Measurements from ENCODE around the gene ADAMTSL3.
"Not testable (repeated sequence)": the region's sequence is repeated elsewhere in the genome, so short reads cannot be mapped to it uniquely, and the experiment has no call there.

ADAMTSL3 gene

DNA sequence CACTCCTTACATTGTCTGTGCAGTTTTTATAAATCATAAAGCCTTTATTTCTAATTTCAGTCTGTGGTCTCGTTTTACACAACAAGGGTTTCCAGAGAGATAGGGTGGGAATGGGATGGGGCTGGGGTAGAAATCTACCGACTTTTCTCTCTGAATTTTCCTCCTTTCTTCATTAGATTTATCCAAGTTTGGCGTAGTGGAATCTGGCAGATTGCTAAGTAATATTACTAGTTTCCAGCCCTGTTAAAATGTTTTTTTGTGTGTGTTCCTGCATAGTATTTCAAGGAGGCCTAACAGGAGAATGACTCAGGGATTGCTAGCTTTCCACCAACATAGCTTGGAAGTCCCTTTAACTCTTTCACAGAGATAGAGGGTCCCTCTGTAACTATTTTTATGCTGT lies 396.2 kb downstream of the ADAMTSL3 start:
- no peak for FAIRE-seq

GRCh38 chr15:84051146-84051545 lies 397.2 kb downstream of the ADAMTSL3 start:
- FAIRE-seq, result not testable (repeated sequence)

DNA sequence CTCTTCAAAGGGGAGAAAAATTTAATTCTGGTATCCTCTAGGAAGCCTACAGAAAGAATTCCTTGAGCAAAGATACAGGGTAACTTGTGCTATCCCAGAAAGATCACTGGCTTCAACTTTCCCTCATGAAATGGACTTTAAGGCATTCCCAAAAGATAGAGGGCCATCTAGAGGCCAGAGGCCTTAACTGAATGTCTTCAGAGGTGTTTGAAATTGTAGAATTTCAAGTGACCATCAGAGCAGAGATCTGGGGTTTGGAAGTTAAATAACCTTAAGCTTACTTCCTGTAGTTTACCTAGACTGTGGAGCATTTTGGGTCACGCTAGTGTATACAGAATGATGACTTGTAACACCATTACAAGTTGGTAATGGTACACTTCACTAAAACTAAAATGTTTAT lies 400.6 kb downstream of the ADAMTSL3 start:
- FAIRE-seq, result peak; percentile 95

DNA sequence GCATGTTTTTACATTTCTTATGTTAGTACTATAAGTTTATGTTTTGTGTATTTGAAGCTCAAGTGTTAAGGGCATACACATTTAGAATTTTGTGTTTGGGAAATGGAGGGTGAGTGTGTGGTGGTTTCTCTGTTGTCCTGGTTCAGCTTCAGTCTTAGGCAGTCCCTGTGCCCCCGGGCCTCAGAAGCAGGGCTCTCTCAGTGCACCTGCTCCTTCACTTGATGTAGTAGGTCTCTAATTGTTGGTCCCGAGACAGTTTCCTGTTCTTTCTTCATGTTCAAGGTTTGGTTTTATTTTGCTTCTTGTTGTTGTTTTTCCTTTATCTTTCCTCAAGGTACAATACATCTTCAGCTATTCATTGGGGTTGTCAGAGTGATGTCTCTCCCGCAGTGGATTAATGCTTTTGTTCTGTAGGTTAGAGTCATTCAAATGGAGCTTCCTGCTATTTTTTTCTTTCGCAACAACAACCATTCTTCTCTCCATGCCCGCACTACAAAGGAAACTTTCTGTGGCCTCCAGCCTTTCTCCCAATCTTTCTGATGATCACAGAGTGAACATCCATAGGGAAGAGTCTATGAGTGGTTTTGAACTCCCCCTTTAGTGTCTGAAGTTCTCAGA lies 403.9 kb downstream of the ADAMTSL3 start:
- no peak for FAIRE-seq

GRCh38 chr15:84063674-84064073 lies 409.8 kb downstream of the ADAMTSL3 start:
- not testable (repeated sequence) for FAIRE-seq

GRCh38 chr15:84068674-84069073 lies 414.8 kb downstream of the ADAMTSL3 start:
- FAIRE-seq, result not testable (repeated sequence)

DNA sequence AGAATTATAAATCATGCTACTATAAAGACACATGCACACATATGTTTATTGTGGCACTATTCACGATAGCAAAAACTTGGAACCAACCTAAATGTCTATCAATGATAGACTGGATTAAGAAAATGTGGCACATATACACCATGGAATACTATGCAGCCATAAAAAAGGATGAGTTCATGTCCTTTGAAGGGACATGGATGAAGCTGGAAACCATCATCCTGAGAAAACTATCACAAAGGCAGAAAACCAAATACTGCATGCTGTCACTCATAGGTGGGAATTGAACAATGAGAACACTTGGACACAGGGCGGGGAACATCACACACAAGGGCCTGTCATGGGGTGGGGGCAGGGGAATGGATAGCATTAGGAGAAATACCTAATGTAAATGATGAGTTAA lies 424.1 kb downstream of the ADAMTSL3 start:
- not testable (repeated sequence) for FAIRE-seq

- FAIRE-seq, result not testable (repeated sequence)
These were observed 425.5 kb downstream of the ADAMTSL3 start for GRCh38 chr15:84079325-84079884.

DNA sequence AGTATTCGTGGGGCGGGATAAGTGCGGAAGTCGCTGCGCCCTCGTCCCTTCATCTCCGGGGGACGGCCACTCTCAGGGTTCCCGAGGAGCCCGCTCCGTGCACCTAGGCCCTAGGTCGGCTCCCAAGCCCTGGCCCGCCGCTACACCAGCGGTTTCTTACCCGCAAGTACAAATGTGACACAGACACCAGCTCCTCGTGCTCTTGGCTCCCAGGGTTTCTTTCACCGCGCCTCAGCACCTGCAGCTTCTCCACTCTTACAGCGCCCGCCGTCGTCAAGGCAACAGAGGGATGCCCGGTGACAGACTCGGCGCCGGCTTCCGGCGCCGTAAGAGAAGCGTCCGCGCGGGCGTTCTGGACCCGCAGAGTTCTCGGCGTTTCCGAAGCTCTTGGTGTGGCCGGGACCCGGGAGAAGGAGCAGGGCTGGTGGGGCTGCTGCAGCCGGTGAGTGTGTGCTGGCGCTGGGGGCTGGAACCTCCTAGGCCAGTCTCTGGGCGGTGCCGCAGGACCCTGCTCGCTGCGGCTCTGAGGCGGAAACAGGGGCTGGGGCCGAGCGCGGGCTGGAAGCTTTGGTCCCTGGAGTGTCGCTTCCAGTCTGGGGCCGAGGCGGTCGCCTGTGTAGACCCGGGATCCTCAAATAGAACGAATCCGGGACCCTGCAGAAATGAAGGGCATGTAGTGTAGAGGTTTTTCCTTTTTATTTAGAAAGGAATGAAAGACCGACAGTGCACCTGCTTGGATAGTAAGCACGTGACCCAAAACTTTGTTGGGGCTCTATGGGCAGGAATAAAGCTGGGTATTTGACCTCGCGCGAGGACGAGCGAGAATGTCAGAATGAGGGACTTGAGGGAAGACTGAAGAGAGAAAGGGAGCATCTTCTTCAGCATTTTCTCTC lies 426.2 kb downstream of the ADAMTSL3 start:
- FAIRE-seq, result no peak

DNA sequence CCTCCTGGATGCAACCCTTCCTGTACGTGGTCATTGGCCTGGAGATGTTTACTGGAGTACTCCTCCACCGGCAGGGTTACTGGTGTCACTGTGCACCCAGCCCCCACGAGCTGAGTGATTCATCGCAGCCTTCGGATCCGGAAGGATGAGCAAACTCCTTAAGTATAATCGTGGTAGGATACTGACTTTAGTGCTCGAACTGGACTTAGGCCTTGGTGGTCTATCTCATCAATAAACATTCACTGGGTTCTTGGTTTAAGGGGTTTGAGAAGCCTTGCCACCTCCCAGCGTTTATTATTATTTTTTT lies 426.8 kb downstream of the ADAMTSL3 start:
- not testable (repeated sequence) for FAIRE-seq

DNA sequence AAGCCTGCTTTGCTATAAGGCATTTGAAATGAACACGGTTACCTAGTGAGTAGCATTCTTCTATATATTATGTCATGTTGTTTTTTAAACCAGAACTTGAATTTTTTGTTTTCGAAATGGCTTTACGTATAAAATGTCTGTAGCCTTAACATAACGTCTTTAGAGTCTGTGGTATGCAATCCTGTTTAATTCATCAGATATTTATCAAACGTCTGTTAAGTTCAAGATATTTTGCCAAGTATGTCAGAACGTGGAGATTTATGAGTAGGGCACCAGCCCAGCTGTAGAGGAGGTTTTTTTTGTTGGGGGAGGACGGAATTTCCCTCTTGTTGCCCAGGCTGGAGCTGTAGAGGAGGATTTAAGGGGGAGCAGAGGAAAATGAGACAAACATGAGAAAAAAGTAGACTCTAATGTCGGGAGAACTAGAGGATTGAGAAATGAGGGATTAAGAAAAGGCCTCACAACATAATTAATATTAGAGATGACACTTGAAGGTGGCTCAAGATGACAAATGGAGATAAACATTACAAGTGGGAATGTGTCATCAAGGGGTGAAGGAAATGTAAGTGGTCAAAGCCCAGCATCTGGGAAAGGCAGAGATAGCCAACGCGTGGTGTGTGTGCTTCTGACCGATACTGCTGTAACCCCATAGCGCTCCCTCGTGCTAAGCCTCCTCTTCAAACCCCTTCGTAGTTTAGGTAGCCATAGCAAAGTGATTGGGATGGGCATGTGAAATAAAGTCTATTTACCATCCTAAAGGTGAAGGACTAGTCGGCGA lies 427.7 kb downstream of the ADAMTSL3 start:
- FAIRE-seq, result no peak

DNA sequence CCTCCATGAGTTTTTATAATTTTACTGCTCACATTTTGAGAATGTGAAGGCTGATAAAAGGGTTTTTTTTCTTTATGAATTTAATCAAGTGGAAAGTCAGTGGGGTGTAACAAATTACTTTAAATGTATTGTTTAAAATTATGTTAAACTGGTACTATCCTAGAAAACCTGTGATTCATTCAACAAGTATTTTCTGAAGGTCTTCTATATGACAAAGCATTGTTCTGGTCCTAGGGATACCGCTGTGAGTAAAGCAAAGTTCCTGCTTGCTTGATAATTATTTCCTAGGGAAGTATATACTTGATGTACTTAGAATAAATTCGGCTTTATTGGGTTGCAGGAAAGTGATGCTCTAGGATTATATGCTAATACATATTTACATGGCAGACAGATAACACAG lies 428.8 kb downstream of the ADAMTSL3 start:
- FAIRE-seq, result no peak

GRCh38 chr15:84086071-84086470 lies 432.1 kb downstream of the ADAMTSL3 start:
- not testable (repeated sequence) for FAIRE-seq
